GM19463 (cell line): Measurements from ENCODE around the gene DYNAP.

ENCODE experiments used
- ATAC-seq: cut with Tn5 transposase; IDR thresholded peaks from one replicate; pipeline ENCODE4 v1.9.1; 2021; ENCODE audit warnings: mild to moderate bottlenecking, moderate library complexity; ENCODE audit not compliant: unreplicated experiment

DYNAP gene, protein sequence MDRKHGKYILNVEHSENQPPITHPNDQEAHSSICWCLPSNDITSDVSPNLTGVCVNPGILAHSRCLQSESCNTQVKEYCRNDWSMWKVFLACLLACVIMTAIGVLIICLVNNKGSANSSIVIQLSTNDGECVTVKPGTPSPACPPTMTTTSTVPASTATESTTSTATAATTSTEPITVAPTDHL

DNA sequence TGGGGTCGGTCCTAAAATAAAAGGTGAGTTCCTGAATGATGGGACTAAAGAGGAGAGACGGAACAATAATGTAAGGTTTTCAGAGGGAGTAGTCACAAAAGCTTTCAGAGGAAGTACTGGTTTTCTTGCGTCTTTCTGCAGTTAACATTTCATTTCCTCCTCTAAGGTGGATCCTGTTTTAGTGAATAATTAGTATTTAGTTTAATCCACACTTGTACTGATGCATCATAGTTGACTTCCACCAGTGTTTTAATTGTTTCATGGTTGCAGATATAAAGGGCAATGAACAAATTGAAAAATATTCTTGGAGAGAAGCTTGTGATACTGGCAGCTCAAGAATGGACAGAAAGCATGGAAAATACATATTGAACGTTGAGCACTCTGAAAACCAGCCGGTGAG, at the start of gene DYNAP:
Gene DYNAP, plus strand, starts transcription at position 301 of the 400 bp plus-strand sequence. Its CDS starts 38 bp downstream, at position 339.
- ATAC-seq: no peak

DNA sequence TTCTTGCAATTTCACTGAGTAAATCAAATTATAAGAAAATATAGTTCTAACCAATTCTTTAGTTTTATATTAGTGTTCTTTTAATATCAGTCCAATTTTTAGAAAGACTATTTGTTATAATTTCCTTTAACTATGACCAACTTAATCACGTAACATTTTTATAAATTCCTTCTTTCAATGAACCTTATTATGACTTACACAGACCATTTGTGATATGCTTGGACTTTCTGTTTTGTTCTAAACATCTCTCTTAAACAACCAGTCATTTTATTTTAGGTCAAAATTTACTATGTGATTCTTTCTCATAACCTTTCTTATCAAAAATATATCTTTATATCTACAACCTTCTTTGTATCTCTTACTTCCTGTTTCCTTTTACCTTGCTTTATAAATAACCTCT, 39.5 kb upstream of the DYNAP start:
- ATAC-seq: no peak

DNA sequence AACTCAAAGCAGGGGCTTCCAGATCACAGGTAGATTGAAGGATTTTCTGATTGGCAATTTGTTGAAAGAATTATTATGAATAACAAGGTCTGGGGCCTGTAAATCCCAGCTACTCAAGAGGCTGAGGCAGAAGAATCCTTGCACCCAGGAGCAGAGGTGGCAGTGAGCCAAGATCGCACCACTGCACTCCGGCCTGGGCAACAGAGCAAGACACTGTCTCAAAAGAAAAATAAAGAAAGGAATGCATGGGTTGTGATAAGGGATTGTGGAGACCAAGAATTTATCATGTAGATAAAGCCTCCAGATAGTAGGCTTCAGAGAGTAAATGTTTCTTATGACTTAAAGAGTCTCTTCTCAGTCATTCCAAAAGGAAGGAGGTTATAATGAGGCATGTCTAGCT, 35.8 kb upstream of the DYNAP start:
- ATAC-seq: no peak

DNA sequence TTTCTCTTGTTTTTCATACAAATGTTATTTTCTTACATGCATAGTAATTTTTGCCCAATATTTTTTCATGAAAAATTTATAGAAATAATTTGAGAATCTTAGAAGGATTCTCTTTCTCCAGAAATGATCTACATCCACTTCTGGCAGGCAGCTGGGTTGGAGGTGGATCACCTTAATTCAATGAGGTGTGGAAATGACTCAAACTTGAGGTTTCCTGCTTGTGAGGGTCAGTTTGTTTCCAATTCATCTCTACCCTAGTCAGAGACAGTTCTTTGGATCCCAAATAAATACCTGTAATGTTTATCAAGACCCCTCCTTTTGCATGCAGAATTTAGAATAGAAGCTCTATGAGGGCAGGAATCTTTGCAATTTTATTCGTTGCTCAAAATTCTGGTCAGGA, 35.0 kb upstream of the DYNAP start:
- no peak for ATAC-seq

DNA sequence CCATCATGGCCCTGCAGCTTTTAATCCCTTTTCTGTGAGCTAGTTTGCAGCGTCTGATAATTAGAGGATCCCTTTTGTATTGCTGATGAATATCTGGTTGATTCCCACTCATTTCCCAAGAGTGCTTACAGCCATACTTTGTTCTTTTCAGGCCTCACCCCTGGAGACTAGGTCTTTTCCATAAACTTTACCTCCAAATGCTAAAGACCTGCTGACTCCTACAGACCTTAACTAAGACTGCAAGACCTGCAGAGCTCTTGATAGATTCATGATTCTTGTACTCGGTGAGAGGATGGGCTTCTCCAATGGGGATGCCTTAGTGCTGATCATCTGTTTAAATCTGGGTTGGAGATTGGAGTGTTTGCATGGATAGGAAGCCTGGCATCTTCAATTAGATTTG, 33.1 kb upstream of the DYNAP start:
- no peak for ATAC-seq

DNA sequence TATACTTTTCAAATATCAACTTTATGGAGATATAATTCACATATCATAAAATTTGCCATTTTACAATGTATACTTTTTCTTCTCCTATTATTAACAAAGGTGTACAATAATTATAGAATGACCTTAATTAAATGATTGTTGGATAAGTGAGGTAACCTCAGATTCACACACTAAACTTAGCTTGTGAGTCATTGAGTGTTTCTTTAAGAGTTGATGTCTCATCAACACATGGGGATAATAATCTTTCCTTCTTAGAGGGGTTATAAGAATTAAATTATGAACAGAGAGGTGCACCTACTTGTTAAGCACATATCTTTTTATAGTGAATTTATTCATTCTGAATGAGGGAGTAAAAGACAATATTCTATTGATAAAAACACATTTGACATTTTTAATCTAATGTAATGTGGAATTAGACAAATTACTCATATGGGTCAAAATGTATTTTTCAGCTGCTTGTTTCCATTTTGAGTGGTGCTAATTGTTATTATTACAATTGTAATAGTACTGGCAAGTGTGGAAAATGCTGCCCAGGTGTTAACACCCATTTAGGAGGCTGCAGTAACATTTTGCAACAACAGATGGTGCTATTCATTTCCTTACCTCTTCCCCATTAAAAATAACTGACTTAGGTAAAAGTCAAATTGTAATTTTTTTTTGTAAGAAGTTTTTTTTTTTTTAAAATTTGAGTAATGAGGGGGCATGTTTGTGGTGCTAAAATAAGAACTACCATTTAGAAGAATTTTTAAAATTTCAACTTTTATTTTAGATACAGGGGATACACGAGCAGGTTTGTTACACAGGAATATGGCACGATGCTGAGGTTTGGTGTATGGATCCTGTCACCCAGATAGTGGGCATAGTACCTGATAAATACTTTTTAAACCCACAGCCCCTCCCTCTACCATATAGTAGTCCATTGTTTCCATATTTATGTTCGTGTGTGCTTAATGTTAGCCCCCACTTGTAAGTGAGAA, 32.1 kb upstream of the DYNAP start:
- ATAC-seq: no peak

DNA sequence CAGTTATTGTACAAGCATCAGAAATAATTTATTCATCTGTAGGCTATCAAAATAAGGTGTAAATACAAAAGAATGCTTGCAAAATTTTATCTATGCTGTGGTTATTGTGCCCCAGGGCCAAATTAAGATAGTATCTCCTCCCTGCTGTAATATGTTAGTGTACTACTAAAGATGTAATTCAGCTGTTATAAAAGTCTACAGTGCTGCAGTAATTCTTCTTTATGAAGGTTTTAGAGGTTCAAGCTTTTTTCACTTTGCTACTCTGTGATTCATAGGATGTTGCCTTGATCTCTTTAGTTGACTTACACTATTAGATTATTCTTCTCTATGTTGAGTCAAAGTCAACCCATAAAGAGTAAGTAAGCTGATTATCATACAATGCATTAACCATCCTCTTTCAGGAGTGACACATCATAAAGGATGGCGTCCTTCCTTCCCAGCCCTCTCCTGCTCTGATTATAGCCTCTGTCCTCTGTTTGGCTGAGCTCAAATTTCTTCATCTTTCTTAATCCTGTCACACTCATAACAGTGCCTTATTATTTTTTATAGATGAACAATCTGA, 29.3 kb upstream of the DYNAP start:
- no peak for ATAC-seq

DNA sequence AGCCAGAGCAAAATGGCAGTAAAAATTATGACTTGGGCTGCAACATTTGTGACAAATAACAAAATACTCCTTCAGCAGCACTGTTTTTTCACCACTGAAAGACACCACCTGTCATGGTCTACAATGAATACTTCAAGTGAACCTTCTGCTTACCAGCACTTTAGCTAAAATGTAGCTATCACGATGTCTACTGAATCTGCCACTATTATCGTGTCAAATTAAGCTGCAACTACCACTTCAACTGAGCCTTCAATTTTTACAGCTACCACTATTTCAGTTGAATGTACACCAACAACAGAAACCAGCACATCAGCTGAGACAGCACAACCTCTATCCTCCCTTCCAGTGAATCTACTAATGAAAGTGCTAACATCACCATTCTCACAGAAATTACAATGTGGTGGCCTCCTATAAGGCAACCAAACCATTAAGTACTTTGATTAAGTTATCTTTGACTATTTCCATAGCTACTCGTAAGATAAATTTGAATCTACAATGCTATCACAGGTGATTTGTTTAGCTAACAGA, 10.8 kb upstream of the DYNAP start:
- no peak for ATAC-seq

DNA sequence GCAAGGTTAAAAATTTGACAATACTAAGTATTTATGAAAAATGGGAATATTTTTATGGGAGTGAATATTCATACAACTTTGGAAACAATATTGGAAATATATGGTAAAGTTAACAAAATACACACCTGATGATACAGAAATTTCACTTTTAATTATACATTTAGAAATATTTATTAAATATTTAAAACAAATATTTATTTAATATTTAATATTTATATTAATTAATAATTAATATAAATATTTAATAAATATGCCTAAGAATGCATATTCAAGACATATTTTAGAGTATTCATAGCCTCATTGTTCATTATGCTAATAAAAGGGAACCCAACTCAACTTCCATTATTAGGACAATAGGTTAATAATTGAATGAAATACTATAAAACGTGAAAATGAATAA, 7.0 kb upstream of the DYNAP start:
- ATAC-seq: no peak

DNA sequence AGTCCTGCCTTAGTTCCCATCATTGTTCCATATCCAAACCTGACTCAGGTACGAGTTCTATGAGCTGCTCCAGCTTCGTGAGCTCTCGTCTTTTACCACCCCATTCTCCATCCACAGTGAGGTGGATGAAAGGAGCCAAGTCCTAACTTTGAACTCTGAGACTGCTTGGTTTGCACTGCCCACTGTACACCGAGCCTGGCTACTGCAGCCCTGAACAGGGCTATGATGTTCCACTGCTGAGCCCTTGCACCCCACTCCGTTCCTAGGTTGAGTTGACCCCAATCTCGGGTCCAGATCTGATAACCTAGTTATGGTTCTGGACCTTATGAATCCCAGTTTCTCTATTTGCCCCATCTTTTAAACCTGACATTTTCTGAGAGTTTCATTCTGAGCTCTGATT, 5.3 kb upstream of the DYNAP start:
- no peak for ATAC-seq

DNA sequence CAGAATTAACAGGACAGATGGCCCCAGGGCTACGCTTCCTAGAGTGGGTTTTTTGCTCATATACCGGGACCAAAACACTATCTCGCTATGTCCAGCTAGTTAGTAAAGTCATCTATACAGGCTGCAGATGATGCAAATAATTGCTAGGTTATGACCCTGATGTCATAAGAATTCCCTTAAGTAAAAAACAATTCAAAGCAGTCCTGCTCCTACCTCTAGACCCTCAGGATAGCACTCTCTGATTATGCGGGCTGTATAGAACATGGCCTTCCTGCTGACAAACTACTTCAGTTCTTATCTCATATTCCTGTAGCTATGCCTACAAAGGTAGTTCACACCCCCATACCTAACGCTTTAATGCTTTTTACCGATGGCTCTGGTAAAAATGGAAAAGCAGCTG, 13.2 kb downstream of the DYNAP start:
- ATAC-seq: no peak

DNA sequence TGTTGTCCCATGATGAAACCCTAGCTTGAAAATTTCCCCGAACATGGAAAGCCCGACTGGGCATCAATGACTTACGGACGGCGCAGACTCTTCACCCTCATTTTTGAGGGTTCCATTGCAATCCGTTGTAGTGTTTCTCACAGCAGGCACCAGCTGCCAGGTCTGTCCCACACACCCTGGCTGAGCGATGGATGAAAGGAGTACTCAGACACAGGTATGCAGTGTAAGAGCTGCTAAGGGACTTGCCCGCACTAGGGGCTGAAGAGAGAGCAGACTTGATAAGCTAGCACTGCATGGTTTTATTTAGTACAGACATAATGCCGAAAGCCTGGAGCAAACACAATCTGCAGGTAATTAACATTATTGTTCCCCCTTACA, 15.8 kb downstream of the DYNAP start:
- no peak for ATAC-seq

DNA sequence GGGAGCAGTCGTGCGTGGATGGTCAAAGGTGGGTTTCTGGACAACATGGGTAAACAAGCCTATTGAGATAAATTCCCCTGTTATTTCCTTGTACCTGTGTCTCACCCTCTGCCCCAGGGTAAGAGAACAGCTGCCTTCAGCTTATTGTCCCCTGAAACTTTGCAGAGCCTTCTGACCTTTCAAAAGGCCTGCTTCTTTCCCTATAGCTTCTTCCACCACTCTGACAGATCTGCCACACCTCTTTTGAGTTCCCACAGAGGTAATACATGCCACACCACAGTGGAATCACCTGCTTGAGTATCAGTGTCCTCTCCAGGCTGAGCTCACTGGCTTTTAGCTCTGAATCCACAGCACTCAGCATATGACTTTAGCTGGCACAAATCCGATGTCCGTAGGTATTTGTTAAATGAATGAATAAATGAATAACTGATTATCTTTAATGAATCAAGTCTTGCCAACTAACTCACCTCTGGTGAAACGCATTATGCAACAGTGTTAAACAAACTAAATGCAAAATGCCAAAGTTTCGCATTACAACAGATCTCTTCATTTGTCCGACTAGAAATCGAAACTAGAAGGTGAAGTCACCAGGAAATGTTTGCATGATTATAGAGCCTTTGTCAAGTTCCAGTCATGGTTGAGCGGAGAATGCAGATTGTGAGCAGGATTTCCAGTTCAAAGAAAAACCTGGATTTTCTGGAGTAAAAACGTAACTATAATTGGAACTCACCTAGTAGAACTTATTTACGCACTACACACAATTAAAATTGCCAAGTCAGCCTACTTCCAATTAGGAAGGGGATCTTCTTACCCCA, 16.4 kb downstream of the DYNAP start:
- no peak for ATAC-seq

DNA sequence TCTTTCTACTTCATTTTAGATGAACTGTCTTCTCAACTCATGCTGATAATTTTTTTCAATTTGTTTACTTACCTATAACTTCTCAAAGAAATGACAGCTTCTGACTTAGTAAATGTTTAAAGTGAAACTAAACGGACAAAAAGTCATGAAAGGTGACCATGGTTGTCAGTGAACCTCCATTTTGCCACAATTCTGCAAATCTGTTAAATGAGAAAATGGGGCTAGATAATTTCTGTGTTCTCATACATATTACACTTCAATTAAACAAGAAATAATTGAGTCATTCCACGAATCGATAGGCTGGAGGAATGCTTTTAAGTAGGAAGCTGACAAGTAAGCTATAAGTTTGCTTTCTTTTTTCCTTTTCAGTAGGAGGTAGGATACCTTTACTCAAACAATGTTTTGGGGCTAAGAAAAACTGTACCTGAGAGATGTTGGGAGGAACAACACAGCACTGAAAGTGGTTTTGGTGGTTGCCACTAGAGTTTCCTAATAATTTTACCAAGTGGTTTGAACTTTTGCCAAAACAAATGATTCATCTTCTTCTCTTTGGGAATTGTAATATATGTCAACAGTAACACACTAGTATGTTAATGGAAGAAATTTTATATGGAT, 17.1 kb downstream of the DYNAP start:
- ATAC-seq: no peak

DNA sequence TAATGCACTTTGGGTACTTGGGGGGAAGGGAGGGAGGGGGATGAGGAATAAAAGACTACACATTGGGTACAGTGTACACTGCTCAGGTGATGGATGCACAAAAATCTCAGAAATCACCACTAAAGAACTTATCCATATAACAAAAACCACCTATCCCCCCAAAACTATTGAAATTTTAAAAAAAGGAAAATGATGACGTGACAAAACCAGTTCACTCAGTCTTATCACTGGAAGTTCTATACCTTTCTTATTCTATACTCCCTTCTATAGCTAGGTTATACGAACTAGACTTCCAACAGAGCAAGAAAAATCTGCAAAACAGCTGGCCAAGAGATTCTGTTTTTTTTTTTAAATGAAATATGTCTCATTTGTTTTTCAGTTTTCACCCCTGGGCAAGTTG, 20.8 kb downstream of the DYNAP start:
- ATAC-seq: no peak

DNA sequence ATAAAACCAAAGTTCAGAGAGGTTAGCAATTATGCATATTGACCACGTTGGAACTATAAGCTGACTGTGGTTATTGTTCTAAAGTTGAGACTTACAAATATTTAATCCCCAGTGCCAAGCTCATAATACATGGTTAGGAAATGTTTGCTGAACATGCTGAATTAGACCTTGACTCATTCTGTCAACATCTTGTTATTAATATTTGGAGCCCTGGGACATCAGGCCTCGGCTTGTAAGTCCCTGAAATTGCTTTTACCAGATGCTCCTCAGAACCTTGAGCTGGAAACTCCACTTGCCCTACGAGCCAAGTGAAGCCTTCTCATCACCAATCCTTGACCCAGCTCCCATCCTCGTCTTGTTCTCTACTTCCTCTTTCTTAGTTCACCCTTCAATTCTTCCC, 21.2 kb downstream of the DYNAP start:
- no peak for ATAC-seq

DNA sequence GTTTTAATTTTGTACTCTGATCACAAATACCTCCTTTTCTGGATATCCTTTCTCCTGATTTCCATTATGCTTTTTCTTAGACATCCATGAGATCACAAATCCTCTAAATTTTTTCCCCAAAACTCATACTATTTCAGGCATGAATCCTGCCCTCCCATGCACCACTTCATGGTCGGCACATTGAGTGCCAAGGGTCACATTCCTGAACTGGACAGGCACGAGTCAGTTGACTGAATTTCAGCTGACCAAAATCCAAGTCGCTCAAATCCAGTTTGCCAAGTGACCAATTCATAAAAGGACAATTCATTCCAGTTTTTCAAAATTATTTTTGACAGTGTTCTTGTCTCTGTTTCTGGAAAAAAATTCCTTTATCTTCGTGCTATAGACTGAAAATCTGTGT, 22.1 kb downstream of the DYNAP start:
- no peak for ATAC-seq

DNA sequence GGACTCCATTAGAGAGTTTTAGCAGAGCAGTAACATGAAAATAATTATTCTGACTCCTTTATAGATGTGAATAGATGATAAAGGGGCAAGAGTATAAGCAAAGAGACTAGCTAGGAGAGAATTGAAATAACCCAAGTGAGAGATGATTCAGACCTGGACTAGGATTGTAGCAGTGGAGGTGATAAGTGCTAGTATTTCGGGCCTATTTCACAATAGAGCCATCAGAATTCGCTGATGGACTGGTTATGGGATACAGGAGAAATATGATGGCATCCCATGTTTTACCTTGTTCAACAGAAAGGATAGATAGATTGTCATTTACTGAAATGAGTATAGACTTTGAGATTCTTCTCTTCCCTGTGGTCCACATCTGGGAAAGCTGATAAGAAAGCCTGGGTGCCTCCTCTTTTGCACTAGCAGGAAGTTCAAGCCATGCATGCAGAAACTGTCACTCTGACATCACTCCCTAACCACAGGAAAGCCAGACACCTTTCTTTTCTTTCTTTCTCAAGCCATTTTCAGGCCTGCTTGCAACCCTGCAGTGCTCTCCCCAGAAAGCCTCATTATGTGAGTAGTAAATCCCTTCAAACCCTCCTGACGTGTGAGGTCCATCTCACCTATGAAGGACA, 25.3 kb downstream of the DYNAP start:
- no peak for ATAC-seq

DNA sequence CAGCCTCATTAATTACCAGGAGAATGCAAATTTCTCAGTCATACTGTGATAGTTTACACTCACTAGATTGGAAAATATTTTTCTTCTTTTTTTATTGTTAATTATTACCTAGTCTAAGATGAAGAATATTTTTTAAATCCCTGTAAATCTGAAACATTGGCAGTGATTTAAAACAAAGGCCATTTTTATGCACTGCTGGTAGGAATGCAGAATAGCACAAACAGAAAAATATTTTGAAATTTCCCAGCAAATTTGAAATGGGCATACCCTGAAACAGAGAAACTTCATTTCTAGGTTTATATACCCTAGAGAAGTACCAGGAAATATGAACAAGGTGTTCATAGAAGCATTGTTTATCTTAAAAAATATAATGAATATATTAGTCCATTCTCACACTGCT, 31.0 kb downstream of the DYNAP start:
- no peak for ATAC-seq

DNA sequence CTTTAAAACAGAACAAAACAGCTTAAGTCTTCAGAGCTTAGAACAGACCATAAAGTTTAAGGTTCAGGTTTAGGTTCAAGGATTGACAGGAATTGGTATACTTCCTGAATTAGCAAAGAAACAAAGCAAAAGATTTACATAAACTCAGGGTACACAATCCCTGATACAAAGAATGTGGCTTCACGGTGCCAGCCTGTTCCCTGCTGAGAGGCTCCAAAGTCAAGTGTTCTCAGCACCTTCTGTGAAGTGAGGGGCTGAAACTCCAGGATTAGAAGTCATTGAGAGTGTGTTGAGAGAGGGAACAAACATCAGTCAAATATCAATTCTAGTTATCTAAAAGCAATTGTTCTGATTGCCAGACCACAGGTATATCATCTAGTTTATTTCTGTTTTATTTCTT, 35.7 kb downstream of the DYNAP start:
- ATAC-seq: no peak
